A549 (cell line): ENCODE data around the gene TMEM200A.

Experiments used
- CBX2 ChIP-seq: fragments of 200-600 bp; sonication (generic); IDR thresholded peaks from 2 replicates; pipeline ENCODE4 v1.6.1; 2016; ENCODE audit warnings: low read depth, mild to moderate bottlenecking, borderline replicate concordance
- CHD2 ChIP-seq: fragments of 150-350 bp; IDR thresholded peaks from 2 replicates; pipeline ENCODE4 v1.6.1; 2014; ENCODE audit warnings: low read length; ENCODE audit not compliant: partially characterized antibody
- CTCF ChIP-seq: fragments of >200 bp; sonication (Bioruptor Twin); formaldehyde crosslinking; IDR thresholded peaks from 3 replicates; pipeline ENCODE4 v1.5.1; 2016
- EP300 ChIP-seq, 2 experiments: fragments of >200 bp; sonication (Bioruptor Twin); formaldehyde crosslinking; IDR thresholded peaks; 2 replicates in 1 of 2; 3 replicates in 1 of 2; pipeline ENCODE4 v1.6.1; 2016 to 2017
- GATA3 ChIP-seq: IDR thresholded peaks from 2 replicates; pipeline ENCODE4 v1.6.1; 2012; ENCODE audit warnings: borderline replicate concordance
- HDAC2 ChIP-seq: fragments of 200-600 bp; sonication (generic); IDR thresholded peaks from 2 replicates; pipeline ENCODE4 v1.6.1; 2016
- HMGXB4 ChIP-seq: fragments of 250-450 bp; sonication (Bioruptor Pico); IDR thresholded peaks from 2 replicates; pipeline ENCODE4 v1.5.0; 2021; ENCODE audit warnings: mild to moderate bottlenecking, moderate library complexity, borderline replicate concordance
- MAFK ChIP-seq: fragments of 450-650 bp; IDR thresholded peaks from 2 replicates; pipeline ENCODE4 v1.6.1; 2014; ENCODE audit not compliant: partially characterized antibody
- MYC ChIP-seq: IDR thresholded peaks from 2 replicates; pipeline ENCODE4 v1.6.1; 2012; ENCODE audit warnings: mild to moderate bottlenecking, inconsistent platforms, low read length, improper control_type of control experiment, borderline replicate concordance
- NFE2L2 ChIP-seq: fragments of 150-350 bp; conservative IDR thresholded peaks from 2 replicates; pipeline ENCODE4 v1.6.1; 2014; ENCODE audit warnings: low read length
- POLR2A ChIP-seq: IDR thresholded peaks from 2 replicates; pipeline ENCODE4 v1.6.1; 2012; ENCODE audit warnings: mild to moderate bottlenecking, low read length
- POLR2AphosphoS2 ChIP-seq: conservative IDR thresholded peaks from 2 replicates; pipeline ENCODE4 v1.6.1; 2012; ENCODE audit warnings: low read length, improper control_type of control experiment, inconsistent platforms
- SREBF2 ChIP-seq: fragments of 450-650 bp; IDR thresholded peaks from 2 replicates; pipeline ENCODE4 v1.6.1; 2014; ENCODE audit warnings: mild to moderate bottlenecking, moderate library complexity
- ZFP36 ChIP-seq: fragments of 450-650 bp; IDR thresholded peaks from 2 replicates; pipeline ENCODE4 v1.6.1; 2014; ENCODE audit warnings: borderline replicate concordance; ENCODE audit not compliant: partially characterized antibody

- TF ChIP-seq CTCF = no peak
- no peak for TF ChIP-seq MYC
- no peak for TF ChIP-seq CHD2
- no peak for TF ChIP-seq GATA3
- TF ChIP-seq HDAC2 = no peak
- TF ChIP-seq MAFK = no peak
- TF ChIP-seq HMGXB4 (CRISPR knock-in tag) = no peak
- no peak for TF ChIP-seq EP300 (IDR thresholded peaks at IDR 0.05)
- no peak for TF ChIP-seq ZFP36
- TF ChIP-seq NFE2L2 = no peak
- TF ChIP-seq CBX2 = no peak
- TF ChIP-seq SREBF2 = no peak
- no peak for TF ChIP-seq POLR2A
- no peak for TF ChIP-seq POLR2AphosphoS2
These were observed 15.2 kb downstream of the TMEM200A start for GRCh38 chr6:130381012-130381411.
